ENCODE data around the gene OR52N4.

Gene OR52N4

DNA sequence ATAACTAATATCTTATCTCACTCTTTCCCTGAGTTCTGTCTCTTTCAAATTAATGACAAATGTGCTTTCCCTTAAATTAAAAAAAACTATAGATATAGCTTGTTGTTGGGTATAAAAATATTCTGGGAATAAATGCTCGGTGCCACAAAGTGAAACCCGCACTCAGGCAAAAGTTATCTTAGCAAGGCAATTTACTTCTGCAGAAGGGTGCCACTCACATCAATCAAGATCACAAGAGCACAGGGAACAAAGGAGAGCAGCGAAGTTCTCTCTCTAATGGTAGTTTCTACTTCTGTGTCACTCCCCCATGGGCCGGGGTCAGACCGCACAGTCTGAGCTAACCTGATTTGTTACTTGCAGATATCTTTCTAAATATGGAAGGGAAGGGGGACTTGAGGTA lies 49.9 kb downstream of the OR52N4 start:
- no peak for DNase-seq (ENCODE audit: low read depth, low spot score)
- ChIA-PET CTCF (interaction anchor here (2.2 kb wide), 1 partner anchor 328 kb away, joined by 12 read pairs; no protein-coding TSS in a partner anchor), POLR2A (no interaction called here)
- TF ChIP-seq, protein P1, sequence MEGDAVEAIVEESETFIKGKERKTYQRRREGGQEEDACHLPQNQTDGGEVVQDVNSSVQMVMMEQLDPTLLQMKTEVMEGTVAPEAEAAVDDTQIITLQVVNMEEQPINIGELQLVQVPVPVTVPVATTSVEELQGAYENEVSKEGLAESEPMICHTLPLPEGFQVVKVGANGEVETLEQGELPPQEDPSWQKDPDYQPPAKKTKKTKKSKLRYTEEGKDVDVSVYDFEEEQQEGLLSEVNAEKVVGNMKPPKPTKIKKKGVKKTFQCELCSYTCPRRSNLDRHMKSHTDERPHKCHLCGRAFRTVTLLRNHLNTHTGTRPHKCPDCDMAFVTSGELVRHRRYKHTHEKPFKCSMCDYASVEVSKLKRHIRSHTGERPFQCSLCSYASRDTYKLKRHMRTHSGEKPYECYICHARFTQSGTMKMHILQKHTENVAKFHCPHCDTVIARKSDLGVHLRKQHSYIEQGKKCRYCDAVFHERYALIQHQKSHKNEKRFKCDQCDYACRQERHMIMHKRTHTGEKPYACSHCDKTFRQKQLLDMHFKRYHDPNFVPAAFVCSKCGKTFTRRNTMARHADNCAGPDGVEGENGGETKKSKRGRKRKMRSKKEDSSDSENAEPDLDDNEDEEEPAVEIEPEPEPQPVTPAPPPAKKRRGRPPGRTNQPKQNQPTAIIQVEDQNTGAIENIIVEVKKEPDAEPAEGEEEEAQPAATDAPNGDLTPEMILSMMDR (IDR thresholded peaks at IDR 0.05; ENCODE audit: insufficient read depth, low read length, missing control alignments): no peak
- no peak overlapping the region for H3K4me3 ChIP-seq (ENCODE audit: low read depth, low read length)

Data from AG04449 (cell line).